LNCaP clone FGC (cell line): ENCODE results near the gene WDR93.

ENCODE experiments used
- DNase-seq: peaks from one replicate; pipeline ENCODE4 v3.0.0-alpha.2; 2011; ENCODE audit warnings: low read depth
- H3K4me3 ChIP-seq: 2 replicates; pipeline ENCODE4 v1.5.1; 2011; ENCODE audit warnings: mild to moderate bottlenecking, low read depth, low read length, control low read depth
- CTCF ChIP-seq: IDR thresholded peaks from 2 replicates; pipeline ENCODE4 v1.5.1; 2012; ENCODE audit warnings: mild to moderate bottlenecking; ENCODE audit not compliant: control insufficient read depth, insufficient read depth; ENCODE audit errors: extremely low read depth

The WDR93 gene

GRCh38 chr15:89648106-89649012 is 42.3 kb upstream of the WDR93 start:
- H3K4me3 ChIP-seq = no peak overlapping the region
- DNase-seq = no peak
- no peak for TF ChIP-seq CTCF

GRCh38 chr15:89649013-89649625 is 41.5 kb upstream of the WDR93 start:
- DNase-seq = no peak
- no peak for TF ChIP-seq CTCF
- no peak overlapping the region for H3K4me3 ChIP-seq

GRCh38 chr15:89649716-89650115 is 40.9 kb upstream of the WDR93 start:
- DNase-seq = no peak
- no peak overlapping the region for H3K4me3 ChIP-seq
- no peak for TF ChIP-seq CTCF

GRCh38 chr15:89652131-89652530 is 38.5 kb upstream of the WDR93 start:
- H3K4me3 ChIP-seq = no peak overlapping the region
- no peak for TF ChIP-seq CTCF
- no peak for DNase-seq

- DNase-seq = no peak
- no peak overlapping the region for H3K4me3 ChIP-seq
- no peak for TF ChIP-seq CTCF
Observed at GRCh38 chr15:89652666-89653065, 37.9 kb upstream of the WDR93 start.

- no peak overlapping the region for H3K4me3 ChIP-seq
- DNase-seq = no peak
- TF ChIP-seq CTCF = no peak
Observed at GRCh38 chr15:89653578-89653977, 37.0 kb upstream of the WDR93 start.
